AG20443 (cell line): ENCODE data around the gene TLR3.
A peak's percentile ranks its signal among the peaks of the same experiment; 100 is the strongest.

Experiments
- DNase-seq: peaks from one replicate; pipeline ENCODE4 v3.0.0; 2012; ENCODE audit warnings: low spot score, mixed read lengths

The TLR3 gene

DNA sequence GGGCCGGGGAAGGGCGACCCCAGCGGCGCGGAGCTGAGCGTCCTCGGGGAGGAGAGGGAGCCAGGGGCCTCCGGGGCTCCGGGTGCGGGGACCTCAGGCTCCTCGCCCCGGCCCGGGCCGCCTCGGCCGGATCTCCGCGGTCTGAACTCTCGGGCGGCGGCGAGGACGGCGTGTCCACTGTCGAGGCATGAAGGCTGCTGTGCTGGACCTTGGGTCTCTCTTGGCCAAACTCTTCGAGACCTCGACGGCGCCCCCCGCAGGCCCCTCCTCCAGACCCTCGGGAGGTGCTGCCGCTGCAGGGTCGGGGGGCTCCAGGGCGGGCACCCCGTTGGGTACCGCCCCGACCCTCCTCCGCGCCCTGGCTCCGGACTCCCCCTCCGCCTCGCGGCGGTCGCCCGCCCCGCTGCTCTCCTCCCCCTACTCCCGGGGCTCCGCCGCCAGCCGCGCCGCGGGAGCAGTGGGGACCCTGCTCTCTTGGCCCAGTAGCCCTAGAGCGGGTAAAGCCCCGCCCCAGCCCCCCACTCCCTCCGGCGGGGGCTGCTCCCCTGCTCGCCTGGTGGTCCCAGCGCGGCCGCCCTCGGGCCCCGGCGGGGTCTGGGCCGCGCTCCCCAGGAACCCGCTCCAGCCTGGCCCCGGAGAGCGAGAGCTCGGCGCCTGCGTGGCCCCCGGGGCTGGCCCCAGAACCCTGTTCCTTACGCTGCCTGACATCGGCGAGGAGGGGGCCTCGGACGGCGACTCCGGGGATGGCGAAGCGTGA, 36.1 kb downstream of the TLR3 start:
- peak; percentile 53 for DNase-seq

DNA sequence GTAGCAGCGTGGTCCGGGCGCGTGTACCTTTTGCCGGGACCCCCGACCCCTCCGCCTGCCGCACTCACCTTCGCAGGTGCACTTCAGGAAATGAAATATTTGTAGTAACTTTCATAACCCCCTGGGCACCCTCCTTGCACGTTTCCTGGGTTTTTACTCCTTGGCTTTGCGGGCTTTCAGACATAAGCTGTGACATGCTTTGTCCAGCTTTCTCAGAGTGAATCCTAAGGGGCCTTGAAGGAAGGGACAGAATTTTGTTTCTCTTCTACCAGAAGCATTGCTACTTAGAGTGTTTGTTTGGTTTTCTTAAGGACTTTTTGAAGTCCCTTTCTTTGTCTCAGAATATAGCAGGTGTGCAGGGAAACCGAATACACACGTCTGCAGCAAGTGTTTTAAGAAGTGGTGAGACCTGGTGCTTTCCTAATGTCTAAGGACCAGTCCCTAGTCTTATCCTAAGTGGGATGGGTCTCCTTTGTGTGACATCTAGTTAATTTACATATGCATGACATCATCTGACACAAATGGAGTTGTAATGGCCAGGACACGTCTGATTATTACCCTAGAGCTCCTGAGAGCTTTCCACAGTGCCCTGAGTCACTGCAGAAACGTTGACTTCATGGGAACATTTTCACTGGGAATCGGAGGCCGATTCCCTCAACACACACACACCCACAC, 36.8 kb downstream of the TLR3 start:
- DNase-seq: no peak

DNA sequence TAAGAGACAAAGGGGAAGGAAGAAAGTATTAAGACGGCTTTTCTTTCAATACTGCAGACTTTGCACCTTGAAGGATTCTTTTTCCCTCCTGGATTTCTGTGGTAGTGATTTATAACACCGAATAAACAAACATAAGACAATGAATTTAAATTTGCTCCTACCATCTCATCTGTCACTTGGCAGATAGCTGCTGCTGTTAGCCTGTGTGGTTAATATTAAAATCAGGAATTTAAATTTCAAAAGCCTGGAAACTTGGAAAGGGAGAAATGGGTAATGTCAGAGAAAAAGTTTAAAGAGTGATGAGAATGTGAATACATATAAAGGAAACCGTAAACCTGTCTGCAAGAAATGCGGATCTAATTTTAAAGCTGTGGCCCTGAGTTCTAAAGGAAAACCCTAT, 39.0 kb downstream of the TLR3 start:
- DNase-seq: no peak

DNA sequence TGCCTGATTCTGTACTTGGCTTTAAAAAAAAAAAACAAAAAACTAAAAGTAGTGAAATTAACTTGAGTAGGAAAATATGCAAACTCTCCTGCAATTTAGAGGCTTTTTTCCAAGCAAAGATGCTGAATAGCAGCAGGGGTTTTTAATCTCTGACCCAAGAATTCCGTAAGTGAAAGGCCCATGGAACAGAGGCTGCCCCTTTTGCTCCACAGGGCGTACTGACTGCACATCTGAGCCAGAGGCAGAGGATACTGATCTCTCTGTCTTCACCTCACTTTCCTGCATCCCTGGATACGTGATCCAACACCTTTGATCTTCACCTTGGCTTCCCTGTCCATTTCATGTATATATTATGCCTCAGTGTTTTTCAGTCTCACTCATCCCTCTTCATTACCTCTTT, 39.4 kb downstream of the TLR3 start:
- no peak for DNase-seq

DNA sequence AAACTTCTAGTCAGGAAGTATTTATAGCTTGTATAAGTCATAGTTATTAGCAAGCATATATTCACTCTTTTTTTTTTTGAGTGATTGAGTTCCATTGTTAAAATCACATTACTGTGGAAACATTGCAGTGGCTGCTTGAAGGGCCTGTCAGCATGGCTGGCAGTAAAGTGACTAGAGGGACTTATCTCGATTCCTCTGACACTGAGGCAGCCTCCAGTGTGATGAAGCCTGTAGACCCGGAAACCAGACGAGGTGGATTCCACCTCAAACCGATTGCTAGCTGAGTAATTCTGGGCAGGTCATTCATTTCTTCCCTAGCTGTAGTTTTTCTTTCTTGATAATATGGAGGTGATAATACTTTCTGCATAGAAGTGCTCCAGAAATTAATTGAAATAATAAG, 40.3 kb downstream of the TLR3 start:
- DNase-seq: no peak

DNA sequence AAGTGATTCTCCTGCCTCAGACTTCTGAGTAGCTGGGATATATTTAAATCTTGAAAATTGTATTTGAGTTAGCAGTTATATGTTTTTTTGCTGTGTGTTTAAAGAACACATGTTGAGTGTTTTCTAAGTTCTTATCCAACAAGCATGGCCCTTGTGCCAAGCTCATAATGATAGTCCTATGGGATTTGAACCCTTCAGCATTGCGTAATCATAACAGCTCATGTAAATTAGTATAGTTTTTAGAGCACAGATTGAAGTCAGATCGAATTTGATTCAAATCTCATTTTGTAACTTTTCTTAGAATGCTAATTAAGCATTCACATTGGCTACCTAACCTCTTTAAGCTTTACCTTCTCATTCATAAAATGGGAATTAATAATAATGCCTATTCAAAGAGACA, 47.7 kb downstream of the TLR3 start:
- DNase-seq: no peak

DNA sequence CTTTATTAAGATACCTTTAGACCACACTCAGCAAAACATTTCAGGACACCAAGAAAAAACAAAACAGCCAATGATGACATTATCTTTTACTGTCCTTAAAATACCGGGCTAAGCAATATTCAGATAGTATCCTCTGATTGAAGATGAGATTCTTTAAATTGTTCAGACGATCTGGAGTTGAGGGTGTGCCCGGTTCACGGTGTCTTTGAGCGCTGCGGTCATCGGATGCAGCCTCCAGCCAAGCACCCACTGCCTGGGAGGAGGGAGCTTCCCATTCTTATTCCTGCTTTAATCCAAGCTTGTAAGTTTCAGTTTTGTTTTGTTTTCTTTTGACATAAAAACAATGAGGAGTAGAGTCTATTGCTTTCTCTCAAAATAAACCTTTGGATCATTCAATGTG, 49.6 kb downstream of the TLR3 start:
- no peak for DNase-seq

DNA sequence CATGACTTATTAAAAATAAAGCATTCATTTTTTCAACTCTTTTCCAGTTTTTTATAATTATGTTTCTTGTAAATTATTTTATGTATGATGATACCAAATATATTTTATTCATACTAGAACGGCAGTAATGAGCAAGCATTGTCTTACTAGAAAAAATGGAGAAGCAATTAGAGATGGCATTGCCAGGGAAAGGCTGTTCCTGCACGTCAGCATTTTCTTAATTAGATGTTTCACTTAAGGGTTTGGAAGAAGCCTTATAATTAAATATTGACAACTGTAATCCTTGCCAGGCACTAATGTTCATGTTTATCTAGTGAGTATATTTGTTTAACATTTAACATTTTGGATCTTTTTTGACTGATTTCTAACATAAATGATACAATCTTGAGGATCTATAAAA, 52.1 kb downstream of the TLR3 start:
- no peak for DNase-seq

DNA sequence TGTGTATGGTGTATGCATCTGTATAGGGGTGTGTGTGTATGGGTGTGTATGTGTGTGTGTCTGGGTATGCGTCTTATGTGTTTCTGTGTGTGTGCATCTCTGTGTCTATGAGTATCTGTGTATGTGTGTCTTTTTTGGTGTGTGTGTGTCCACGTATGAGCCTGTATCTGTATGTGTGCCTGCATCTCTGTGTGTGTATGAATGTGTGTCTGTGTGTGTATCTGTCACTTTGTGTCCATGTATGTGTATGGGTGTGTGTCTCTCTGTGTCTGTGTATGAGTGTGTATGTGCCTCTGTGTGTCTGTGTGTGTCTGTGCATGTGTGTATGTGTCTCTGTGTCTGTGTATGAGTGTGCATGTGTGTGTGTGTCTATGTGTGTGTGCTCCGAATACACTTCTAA, 59.9 kb downstream of the TLR3 start:
- no peak for DNase-seq

DNA sequence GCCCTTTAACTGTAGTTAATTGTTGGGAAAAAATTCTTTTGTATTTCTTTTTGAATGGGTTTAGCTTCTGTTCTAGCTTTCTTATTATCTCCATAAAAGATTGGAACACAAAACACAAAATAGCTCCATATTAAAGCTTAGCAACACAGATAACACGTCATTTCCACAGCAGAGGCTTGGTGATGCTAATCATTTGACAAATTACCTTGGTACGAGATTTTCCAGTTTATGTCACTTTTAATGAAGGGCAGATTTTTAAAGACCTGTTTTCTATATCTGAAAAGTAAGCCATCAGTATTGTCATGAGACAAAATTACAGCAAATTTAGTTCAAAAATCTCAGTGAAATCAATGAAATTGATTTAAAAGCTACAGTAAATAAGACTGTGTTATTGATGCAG, 63.0 kb downstream of the TLR3 start:
- no peak for DNase-seq

DNA sequence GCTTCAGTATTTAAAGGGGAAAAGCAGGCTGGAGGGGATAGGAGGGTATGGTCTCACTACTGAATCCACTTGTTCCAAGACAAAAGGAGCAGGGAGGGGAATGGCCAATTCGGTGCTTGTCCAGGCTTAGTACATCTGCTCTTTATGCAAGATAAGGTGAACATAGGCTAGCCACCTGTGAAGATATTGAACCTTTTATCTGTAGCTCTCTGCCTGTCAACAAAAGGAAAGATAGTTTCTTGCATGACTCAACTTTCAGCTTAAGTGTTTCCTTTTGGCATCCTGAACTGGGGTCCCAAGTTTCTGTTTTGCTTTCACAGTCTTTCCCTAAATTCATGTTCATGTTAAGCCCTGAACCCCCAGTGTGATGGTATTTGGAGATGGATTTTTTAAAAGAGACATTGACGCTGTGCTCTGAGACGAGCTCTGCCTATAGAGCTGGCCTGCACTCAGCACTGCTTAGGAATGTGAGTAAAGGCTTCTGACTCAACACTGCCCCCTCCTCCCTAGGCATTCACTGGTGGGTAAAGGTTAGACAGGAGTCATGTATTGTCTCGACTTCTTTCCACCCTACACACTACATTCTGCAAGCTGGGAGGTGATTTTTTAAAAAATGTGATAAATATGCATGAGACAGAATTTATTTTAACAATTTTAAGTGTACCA, 63.8 kb downstream of the TLR3 start:
- DNase-seq: no peak

DNA sequence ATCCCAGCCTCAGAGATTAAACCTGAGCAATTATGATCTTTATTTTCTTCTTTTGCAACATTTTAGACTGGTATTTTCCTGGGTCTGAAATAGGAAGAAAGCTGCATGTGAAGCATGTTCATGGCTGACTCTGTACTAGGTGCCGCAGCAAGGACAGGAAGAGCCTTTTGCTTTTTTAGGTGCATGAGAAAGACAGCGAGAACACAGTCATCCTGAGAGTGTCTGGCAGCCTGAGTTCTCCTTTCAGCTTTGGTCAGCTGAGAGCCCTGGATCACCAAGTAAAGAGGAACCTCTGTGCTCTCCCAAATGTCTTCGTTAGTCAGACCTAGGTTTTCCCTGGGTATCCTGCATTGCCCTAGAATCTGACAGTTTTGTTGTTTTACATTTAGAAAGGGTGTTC, 65.3 kb downstream of the TLR3 start:
- DNase-seq: no peak

DNA sequence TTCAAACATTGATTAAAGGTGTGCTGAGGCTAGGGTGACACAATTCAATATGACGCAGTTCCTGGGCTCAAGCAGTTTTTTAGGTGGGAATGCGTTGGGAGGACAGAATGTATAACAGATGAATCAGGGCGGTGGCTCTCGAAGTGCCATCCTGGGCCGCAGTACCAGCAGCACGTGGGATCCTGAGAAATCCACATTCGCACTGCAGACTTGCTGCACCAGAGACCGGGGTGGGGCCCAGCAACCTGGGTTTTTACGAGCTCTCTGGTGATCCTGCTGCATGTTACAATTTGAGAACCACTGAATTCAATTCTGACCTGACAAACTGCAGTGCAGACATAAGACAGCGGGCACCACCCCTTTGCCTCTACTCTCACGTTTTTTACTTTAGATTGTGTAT, 65.9 kb downstream of the TLR3 start:
- no peak for DNase-seq

DNA sequence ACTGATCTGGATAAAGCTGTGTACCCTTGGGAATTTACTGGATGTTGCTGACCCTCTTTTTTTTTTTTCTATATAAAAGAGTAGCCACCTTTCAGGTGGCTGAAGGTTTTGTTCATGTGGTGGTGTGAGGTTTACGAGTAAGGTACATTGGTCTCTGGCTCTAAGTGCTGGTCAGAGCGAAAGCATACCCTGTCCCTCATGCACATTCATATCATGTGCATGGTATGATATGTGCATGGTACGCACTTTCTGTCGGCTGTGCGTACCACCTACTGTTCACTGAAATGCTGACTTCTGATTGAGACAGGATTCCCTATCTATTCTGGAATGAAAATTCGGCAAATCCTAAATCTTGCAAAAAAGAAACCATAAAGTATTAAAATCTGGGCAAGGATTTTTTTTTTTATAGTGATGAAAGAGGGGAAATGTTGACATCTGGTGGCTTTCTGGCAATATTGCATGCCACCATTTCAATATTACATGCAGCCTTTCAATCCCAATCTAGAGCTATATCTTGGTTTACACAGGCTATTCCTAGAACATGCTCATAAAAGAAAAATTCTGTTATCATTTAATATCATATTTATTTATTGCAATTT, 68.3 kb downstream of the TLR3 start:
- peak; percentile 36 for DNase-seq
